ENCODE results near the gene DAPK3.
"Not testable (repeated sequence)": the region's sequence is repeated elsewhere in the genome, so short reads cannot be mapped to it uniquely, and the experiment has no call there.

Gene DAPK3
- total RNA-seq: 8.7 to 35.4 (median 18.1) reads per million in 18 experiments

DNA sequence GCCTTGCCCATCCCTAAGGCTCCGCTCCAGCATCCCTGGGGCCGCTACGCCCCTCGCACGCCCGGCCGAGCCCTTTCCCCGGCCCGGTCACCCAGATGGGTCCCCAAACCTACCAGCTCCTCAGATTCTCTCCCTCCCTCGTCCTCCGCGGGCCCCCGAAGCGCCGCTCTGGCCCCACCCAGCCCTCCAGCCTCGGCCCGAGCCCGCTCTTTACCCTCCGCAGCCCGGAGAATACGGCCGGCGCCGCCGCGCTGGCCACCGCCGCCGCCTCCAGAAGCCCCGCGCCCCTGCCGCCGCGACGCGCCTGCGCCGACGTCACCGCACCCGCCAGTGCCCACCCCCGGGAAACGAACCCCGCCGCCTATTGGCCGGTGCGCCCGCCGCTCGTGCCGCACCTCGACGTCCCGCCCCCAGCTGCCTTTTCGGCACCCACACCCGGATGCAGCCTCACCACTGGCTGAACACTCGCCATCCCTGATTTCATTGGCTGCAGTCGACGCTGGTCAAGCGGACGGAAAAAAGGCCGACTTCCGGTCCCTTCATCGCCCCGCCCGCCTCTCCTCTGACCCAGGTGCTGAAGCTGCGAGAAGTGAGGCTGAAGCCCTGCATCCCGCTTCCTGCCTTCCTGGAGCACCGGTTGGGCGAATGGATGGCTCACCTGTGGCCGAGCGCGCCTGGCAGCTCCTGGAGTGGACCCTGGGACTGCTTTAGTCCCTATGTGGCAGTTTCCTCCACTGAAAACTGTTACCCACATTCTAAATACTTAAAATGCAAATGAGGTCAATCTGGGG lies at the start of gene DAPK3:
Gene DAPK3 (minus strand): TSS at position 292 of the 791 bp plus-strand sequence. CDS start 1,364 bp downstream, outside the sequence.
- DNase-seq: peak; percentile 97 to 99

DNA sequence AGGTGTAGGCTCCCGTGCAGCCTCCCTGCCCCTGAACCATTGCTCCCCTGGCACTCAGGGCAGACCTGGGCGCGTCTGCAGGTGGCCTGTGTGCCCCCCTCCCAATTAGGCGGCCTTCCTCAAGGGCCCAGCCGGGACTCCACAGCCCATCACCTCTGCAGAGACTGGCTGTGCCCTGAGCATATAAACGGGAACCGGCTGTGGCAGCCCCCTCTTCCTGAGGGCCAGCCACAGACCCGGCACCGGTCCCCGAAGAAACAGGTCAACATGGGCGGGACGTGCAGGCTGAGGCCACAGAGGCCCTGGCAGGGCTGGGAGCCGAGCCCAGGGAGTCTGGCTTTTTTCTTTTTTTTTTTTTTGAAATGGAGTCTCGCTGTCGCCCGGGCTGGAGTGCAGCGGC lies 48.7 kb upstream of the DAPK3 start:
- DNase-seq: no peak

DNA sequence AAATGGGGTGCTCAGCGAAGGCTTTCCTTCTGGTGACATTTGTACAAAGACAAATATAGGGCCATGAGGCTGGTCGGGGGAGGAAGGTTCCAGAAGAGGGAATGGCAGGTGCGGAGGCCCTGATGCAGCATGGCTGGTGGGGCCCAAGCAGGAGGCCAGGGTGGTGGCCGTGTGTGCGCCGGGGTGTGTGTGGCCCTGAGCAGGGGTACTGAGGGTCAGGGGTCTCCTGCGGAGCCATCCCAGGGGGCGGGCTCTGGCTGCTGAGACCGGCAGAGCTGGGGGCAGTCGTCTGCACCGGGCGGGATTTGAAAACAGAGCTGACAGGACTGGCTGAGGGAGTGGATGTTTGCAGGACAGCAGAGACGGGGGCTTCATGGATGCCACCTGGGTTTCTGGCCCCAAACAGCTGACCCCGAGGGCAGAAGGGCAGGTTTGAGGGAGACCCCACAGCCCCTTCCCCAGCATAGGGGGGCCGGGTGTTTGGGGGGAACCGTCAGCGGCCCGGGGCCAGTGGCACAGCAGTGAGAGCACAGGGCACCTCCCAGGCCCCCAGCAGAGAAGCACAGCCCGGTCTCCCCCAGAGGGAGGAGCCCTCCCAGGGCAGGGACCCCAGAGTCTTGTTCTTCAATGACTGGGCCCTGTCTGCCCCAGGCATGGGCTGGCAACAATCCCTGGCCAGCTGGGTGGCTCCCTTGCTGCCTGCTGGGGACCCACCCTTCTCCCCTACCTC lies 48.0 kb upstream of the DAPK3 start:
- DNase-seq: no peak

DNA sequence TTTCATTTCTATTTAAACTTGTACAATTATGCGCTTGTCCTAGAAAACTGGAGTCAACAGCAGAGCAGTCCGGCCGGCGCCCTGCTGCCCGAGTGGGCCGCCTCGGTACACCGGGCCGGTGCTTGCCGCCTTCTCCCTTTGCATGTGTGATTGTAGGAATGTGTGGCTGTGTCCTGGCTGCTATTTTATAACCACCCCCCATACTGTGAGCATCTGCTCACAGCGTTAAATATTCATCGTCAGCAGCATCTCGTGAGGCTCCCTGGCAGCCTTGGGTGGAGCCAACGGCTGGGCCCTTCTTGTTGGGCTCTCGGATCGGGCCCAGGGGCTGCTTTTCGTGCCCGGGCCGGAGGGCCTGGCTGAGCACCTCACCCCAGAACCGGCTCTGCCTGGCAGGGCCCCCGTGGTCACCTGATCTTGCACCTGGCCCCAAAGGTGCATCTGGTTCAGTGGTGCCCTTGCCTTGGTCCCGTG lies 47.3 kb upstream of the DAPK3 start:
- DNase-seq: no peak

DNA sequence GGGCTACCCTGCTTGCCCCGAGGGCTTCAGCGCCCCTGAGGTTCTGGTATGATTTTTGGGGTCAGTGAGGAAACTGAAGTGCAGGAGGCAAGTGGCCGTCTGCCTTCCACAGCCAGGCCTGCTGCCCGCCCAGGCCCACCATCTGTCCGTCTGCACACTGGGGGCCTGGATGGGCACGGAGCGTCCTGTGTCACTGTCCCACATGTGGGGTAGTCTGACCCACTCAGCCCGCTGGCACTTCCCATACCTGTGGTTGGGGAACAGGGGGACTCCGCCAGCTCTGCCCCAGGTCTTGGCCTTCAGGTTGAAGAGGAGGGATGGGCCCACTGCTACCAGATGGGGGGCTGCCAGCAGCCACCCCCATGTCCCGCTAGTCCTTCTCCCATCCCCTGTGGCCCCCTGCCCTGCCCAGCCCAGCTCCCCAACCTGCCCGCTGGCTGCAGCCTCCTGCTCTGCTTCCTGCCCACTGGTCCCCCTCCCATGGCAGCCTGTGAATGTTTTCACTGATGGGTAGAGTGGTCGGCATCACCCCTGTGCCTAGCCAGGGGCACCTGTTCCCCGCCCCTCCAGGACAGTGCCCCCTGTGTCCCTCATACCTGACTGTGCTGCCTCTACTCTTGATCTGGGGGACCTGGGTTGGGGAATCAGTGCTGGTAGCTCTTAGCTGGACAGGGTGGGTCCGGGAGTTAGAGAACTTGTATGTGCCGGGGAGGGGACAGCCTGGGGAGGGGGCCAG lies 46.2 kb upstream of the DAPK3 start:
- DNase-seq: no peak

DNA sequence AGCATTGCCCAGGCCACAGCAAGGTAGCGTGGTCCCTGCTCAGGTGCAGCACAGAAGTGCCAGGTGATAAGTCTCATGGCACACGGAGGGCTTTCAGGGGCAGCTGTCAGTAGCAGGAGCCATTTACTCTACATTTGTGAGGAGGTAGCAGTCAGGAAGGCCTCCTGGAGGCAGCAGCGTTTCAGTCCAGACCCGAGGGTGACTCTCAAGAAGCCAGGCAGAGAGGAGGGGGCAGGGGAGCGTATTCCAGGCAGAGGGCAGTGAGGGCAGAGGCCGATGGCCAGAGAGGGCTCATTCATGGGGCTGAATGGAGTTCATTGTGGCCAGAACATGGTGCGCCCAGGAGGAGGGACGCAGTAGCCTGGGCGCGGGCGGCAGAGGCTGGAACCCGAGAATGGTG lies 45.6 kb upstream of the DAPK3 start:
- no peak for DNase-seq

DNA sequence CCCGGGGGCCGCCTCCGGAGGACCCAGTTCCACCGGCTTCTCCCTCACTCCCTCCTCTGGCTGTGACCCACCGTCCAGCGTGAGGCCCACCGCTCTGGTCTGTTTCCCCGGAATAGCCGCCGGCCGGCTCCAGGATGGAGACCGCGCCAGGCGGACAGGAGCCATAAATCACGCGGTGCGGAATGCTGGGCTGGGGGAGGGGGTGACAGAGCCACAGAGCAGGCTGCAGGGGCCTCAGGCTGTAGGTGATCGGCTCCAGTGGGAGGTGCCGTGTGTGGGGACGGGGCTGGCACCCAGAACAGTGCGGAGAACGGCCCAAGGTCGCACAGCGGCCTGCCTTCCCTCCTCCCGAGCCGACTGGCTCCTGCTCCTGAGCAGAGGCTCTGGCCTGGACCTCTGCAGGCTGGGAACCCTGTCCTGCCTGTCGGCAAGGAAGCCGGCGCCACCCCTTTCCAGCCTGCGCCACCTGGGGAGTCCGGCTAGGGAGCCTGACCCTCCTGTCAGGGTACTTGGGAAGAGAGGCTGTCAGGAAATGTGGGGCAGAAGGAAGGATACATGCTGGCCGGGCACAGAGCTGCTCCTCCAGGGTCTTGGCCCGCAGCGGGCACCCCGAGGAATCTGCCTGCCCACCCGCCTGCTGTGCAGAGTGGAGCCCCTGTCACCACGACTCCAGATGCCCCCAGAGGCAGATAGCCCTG lies 45.0 kb upstream of the DAPK3 start:
- DNase-seq: no peak

DNA sequence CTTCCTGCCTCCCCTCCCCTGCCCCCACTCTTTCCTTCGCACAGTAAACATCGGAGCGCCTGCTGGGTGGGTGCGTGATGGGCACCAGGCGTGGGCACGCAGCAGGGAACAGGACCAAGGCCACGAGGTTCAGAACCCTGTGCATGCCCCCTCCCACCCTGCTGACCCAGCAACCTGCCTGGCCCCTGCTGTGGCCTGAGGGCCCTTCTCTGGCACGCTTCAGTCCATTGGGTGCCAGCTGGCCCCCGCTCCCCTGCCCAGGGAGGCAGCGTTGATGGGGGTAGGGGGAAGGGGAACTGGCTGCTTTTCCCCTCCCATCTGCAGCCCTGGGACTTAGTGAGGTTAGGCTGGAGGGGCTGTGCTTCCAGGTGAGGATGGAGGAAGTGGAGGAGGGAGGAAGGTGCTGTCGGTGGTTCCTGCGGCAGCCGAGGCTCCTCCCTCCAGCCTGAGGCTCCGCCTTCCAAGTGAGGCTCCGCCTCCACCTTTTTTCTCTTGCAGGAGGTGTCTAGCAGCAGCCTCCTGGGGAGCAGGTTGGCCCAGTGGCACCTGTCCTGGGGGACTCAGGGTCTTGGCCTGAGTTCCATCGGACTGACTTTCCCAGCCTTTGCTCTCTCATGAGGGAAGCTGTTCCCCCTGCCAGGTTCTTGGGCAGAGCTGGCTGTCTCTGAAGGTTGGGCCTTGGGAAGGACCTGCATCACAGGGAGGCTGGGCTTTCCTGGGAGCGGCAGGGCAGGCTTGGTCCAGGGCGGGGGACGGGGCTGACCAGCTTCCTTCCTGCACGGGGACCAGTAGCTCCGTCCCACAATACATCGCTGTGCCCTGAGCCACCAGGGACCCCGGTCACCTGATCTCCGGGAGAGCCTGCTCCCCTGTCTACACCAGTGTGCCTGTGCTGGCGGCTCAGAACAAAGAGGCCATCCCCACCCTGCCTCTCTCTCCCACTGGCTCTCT lies 43.9 kb upstream of the DAPK3 start:
- no peak for DNase-seq

DNA sequence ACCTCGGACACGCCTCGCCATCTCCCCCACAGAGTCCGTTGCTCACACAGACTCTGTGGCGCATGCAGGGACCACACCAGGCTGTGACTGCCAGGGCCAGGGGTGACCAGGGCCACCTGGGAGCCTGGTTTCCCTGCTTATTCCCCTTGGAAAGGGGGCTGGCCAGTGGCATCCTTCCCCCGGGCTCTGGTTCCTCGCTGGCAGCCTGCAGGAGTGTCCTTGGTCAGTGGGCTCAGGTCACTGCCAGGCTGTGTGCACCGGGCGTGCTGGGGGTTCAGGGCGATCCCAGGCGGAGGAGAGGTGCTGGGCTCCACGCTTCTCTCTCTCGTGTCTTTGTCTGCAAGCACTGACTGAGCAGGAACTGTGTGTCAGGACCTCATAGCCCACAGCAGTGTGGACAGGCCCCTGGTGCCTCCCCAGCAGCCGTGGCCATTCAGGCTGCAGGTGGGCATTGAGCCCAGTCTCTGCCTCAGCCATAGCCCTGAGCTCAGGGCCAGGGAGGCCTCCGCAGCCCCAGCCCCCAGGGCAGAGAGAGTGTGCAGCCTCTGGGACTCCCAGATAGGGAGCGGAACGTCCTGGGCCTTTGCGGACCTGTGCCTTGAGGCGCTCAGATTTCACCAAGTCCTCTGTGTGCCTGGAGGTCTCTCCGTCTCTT lies 43.1 kb upstream of the DAPK3 start:
- DNase-seq: no peak

DNA sequence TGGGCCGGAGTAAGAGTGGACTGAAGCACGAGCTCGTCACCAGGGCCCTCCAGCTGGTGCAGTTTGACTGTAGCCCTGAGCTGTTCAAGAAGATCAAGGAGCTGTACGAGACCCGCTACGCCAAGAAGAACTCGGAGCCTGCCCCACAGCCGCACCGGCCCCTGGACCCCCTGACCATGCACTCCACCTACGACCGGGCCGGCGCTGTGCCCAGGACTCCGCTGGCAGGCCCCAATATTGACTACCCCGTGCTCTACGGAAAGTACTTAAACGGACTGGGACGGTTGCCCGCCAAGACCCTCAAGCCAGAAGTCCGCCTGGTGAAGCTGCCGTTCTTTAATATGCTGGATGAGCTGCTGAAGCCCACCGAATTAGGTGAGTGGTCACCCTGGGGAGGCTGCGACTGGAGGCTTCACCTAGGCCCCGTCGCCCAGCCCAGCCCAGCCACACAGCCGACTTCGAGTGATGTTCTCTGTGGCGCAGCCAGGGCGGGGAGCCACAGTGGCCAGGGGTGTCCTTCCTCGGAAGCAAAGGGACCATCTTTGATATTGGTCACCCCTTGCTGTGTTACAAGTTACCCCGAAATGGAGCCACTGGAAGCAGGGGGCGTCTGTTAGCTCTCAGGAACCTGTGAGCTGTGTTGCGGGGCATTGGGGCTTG lies 42.2 kb upstream of the DAPK3 start:
- no peak for DNase-seq

DNA sequence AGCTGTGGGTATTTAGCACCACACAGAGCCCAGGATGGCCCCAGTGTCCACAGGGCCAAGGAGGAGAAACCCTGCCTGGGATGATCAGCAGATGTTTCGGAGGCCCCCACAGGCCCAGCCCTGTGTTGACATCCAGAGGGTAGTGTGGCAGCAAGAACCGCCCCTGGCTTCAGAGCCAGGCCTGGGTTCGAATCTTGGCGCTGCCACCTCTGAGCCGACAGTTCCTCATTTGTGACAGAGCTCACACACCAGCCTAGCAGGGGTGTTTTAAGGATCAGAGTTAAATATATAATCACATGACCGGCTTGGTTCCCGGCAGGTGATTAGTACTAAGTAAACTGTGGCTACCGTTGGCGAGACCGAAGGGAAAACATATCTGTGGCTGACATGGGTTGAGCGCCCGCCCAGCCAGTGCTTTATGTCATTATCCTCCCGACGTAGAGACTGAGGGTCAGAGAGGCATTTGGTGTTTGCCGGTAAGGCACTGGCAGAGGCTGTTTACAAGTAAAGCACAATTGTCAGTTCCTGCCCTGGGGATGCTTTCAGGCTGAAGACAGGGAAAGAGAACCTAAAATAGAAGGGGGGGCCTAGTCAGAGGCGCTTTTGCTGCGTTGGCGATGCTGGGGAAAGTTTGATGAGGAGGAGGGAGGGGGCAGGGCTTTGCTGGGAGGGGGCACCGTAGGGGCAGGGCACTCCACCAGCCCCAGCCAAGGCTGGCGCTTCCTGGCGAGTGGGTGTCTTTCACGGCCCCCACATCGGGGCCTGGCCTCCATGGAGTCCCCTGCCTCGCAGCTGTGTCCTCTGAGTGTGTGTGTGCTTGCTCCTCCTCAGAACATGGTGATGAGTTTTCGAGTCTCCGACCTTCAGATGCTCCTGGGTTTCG lies 41.4 kb upstream of the DAPK3 start:
- DNase-seq: no peak

DNA sequence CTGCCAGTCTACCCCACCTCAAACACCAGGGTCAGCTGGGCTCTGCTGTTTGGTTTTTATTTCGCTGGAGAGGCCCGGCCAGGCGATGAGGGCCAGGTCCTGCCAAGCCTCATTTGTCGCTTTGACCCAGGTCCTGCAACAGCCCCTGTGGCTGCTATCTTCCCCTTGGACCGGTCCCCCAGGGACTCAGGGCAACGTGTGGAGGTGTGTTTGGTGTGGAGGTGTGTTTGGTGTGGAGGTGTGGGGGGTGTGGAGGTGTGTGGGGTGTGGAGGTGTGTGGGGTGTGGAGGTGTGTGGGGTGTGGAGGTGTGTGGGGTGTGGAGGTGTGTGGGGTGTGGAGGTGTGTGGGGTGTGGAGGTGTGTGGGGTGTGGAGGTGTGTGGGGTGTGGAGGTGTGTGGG lies 40.5 kb upstream of the DAPK3 start:
- DNase-seq: not testable (repeated sequence)

DNA sequence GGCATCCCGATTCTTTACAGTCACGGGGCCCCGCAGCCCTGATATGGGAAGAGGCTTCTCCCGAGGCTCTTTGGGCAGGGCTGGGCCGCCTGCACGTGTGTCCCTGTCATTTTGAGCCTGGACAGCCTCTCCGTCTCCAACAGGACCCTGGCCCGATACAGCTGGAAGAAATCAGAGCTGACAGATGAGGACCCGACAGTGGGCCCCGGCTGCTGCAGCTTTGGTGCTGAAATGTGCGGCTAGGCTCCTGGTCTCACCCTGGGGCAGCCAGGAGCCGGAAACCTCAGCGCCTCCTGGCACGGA lies 39.9 kb upstream of the DAPK3 start:
- no peak for DNase-seq

DNA sequence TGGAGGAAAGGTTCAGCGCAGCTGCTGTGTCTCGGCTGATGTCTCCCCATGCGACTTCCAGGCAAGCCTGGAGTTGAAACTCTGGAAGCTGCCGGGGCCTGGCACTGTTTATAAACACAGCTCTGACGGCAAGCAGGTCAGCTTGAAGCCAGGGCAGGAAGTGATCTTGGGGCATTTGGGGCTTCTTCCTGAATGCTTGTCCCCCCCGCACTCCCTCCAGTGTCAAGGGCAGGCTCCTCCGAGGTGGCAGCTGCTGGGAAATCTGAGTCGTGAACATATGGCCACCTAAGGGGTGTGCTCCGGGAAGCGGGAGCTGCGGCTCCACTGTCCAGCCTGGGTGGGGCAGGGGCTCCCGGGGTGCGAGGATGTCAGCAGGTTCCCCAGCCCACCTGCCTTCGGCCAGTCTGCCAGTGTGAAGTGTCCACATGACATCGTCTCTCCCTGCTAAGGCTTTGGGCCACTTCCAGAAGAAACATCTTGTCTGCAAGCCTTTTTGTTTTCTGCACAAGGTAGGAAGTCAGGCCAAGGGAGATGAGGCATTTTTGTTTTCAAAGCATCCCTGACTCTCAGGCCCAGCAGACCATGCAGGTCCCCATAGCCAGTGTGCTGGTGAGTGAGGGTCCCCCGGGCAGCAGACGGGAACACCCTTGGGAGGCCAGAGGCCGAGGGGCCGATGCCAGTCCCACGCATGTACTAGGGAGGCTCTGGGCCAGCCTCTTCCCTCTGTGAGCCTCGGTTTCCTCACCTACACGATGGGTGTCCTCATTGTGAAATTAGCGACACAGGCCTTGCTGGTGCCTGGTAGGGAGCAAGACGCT lies 39.3 kb upstream of the DAPK3 start:
- no peak for DNase-seq

DNA sequence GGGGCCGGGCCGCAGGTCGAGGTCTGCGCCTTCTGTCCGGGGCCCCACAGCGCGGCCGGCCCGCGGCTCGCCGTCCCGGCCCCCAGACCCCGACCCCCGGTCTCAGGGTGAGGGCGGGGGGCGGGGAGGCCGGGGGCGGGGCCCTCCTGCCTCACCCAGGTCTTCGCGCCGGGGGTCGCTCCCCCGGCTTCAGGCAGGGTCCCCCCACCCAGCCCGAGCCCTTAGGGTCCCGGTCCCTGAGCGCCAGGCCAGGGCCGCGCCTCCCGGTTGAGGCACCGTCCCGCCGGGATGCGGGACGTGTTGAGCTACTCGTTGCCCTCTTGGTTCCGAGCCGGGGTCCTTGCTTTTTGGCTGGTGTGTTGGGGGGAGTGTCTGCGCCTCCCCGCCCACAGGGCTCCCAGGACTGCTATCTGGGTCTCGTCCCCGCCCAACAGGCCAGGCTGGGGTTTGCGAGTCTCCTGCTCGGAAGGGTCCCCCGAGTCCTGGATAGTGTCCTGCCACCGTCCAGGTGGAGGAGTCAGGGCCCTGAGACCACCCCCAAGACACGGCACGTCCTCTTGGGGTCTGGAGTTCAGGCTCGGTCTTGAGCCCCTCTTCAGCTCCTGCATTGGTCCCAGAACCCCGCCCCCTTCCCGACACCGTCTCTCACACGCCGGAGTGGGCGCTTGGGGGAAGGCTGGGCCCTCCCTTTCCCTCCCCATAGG lies 37.1 kb upstream of the DAPK3 start:
- peak in 1 of 2 donors; percentile 23 for DNase-seq

DNA sequence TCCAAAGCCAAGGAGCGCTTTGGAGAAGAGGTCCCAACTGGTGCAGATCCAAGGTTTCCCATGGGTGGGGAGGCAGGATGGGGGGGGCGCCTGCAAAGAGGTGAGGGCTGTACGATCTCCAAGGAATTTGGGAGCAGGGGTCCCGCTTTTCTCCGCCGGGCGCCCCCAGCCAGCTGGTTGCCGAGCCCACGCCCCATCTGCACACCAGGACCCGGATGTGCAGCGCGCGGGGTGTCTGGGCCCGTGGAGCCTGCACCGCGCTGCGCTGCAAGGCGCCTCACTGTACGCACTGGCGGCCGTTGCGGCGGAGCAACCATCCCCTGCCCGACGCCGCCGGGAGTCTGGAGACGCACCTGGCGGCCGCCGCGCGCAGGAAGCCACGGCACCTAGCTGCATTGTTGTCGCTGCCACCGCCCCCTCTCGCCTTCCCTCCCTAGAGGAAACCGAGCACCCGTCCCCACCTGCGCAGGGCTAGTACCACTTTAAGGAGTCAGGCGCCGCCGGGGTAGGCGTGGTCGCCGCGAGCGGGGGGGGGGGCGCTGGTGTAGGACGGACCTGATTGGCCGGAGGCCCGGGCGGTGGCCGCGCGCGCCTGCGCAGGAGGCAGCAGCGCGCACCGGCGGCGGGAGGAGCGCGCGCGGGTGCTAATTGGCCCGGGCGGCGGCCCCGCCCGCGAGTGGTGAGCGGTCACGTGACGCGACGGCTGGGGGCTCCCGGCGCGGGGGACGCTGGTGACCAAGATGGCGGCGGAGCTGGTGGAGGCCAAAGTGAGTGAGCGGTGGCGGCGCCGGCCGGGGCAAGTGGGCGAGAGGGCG lies 36.3 kb upstream of the DAPK3 start, which contains the start of gene PIAS4:
Gene PIAS4 (plus strand): TSS at position 716 of the 815 bp plus-strand sequence. CDS start 25 bp downstream, at position 741.
- DNase-seq: peak; percentile 94 to 98

DNA sequence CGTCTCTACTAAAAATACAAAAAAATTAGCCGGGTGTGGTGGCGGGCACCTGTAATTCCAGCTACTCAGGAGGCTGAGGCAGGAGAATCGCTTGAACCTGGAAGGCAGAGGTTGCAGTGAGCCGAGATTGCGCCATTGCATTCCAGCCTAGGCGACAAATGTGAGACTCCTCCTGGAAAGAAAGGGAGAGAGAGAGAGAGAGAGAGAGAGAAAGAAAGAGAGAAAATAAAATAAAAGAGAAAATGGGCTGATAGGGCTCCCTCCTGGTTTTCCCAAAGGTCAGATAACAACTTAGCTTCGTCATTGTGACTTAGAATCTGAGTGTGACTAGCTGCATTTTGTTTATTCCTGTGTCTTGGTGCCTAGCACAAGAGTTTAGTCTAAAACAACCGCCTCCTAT lies 34.5 kb upstream of the DAPK3 start:
- not testable (repeated sequence) for DNase-seq
